Measurements from ENCODE around the gene LUC7L3. TPM values are rescaled to one million over a fixed set of nuclear protein-coding genes. Genes with fewer than 3 reads are reported as not detected.

The LUC7L3 gene
- total and polyA plus RNA-seq, 2 of the 13 experiments (the other 11 are each of a cell fraction or from before 2014, with no cell fraction given) = 108 to 120 TPM

- TF ChIP-seq PAF1 (CRISPR knock-in tag; IDR thresholded peaks at IDR 0.05) = no peak
- no peak for TF ChIP-seq THYN1 (CRISPR knock-in tag; IDR thresholded peaks at IDR 0.05; ENCODE audit: borderline replicate concordance, low read depth)
- TF ChIP-seq ZKSCAN1 (IDR thresholded peaks at IDR 0.05; ENCODE audit: low read length) = 0 out of 2 replicates have a peak, but pooled peaks have one; percentile 31
- 0 out of 2 replicates have a peak, but pooled peaks have one; percentile 16 for TF ChIP-seq MTA1 (CRISPR knock-in tag; IDR thresholded peaks at IDR 0.05; ENCODE audit: borderline replicate concordance)
- no peak for TF ChIP-seq MTA3 (CRISPR knock-in tag; IDR thresholded peaks at IDR 0.05)
- no peak for TF ChIP-seq GRHL1 (CRISPR knock-in tag; conservative IDR thresholded peaks at IDR 0.05)
- TF ChIP-seq TFAP4 (IDR thresholded peaks at IDR 0.05; ENCODE audit: borderline replicate concordance, low read depth) = peak; percentile 35; the same call in 1 of the 2 replicates
- TF ChIP-seq HOXA9 (CRISPR knock-in tag; IDR thresholded peaks at IDR 0.05; ENCODE audit: borderline replicate concordance) = no peak
- TF ChIP-seq, protein P1, sequence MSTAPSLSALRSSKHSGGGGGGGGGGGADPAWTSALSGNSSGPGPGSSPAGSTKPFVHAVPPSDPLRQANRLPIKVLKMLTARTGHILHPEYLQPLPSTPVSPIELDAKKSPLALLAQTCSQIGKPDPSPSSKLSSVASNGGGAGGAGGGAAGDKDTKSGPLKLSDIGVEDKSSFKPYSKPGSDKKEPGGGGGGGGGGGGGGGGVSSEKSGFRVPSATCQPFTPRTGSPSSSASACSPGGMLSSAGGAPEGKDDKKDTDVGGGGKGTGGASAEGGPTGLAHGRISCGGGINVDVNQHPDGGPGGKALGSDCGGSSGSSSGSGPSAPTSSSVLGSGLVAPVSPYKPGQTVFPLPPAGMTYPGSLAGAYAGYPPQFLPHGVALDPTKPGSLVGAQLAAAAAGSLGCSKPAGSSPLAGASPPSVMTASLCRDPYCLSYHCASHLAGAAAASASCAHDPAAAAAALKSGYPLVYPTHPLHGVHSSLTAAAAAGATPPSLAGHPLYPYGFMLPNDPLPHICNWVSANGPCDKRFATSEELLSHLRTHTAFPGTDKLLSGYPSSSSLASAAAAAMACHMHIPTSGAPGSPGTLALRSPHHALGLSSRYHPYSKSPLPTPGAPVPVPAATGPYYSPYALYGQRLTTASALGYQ (CRISPR knock-in tag; IDR thresholded peaks at IDR 0.05) = peak; percentile 88; the same call in 1 of the 2 replicates
- peak; percentile 16; the same call in 1 of the 2 replicates for TF ChIP-seq PRDM15 (CRISPR knock-in tag; IDR thresholded peaks at IDR 0.05)
- TF ChIP-seq RELA (CRISPR knock-in tag; IDR thresholded peaks at IDR 0.05) = no peak
- peak; percentile 60 for TF ChIP-seq FOXP4 (CRISPR knock-in tag; IDR thresholded peaks at IDR 0.05)
- TF ChIP-seq FOXA1 (IDR thresholded peaks at IDR 0.05) = no peak
- TF ChIP-seq FOXA1 (CRISPR knock-in tag; IDR thresholded peaks at IDR 0.05) = peak; percentile 77
- TF ChIP-seq PHF21A (CRISPR knock-in tag; IDR thresholded peaks at IDR 0.05) = peak; percentile 51; the same call in 1 of the 2 replicates
- TF ChIP-seq, protein P2, sequence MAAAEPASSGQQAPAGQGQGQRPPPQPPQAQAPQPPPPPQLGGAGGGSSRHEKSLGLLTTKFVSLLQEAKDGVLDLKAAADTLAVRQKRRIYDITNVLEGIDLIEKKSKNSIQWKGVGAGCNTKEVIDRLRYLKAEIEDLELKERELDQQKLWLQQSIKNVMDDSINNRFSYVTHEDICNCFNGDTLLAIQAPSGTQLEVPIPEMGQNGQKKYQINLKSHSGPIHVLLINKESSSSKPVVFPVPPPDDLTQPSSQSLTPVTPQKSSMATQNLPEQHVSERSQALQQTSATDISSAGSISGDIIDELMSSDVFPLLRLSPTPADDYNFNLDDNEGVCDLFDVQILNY (CRISPR knock-in tag; conservative IDR thresholded peaks at IDR 0.05) = no peak
Measured at GRCh38 chr17:50693036-50693682, 26.2 kb upstream of the LUC7L3 start (continued).
